ENCODE data around the gene ZBTB38. TPM values are rescaled to one million over a fixed set of nuclear protein-coding genes. Genes with fewer than 3 reads are reported as not detected.

Gene ZBTB38
- total and polyA plus RNA-seq, 2 donors (not counting 1 experiment from before 2014, with no cell fraction given): 13.8 to 71.2 TPM

DNA sequence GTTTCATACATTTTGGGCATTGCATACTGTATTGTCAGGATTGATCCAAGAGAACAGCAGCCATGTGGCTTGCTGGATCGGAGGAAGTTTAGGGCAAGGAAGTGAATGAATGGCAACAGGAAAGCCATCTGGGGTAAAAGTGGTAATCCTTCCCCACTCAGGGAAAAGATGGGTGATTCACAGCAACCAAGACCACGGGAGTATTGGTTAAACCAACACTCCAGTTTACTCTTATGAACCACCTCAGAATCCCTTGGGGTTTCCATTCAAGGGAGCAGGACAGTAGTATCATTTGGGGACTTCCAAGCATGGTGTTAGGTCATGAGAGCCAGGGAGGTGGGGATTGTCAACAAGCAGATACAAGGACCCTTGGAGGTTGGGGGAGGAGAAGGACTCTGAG is 25.2 kb upstream of the ZBTB38 start:
- CTCF ChIA-PET: interaction anchor here (0.6 to 0.7 kb wide), 2 partner anchors 12 to 28 kb away, joined by 3 to 4 read pairs; no protein-coding TSS in a partner anchor
- H3K4me2 ChIP-seq (replicated peaks; ENCODE audit: low read depth, low read length, poor library complexity, severe bottlenecking): no peak overlapping the region
- POLR2A ChIA-PET: no interaction called here

DNA sequence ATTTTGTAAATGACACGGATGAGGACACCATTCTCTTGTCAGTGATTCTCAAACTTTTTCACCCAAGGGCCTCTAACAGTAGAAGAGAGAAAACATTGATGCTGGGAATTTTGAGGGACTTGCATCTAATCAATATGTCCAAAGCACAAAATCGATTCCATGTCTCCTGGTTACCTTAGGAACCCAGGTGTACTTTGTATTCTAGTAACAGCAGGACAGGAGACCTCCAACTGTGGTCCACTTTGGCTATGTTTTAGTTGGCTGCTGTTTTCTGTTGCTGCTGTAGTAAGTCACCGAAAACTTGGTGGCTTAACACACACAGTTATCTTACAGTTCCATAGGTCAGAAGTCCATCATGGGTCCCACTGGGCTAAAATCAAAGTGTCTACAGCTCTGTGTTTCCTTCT is 24.4 kb upstream of the ZBTB38 start:
- intact Hi-C loops (cut with micrococcal nuclease): no loop called here
- H4K20me1 ChIP-seq (ENCODE audit: control insufficient read depth, insufficient read depth, low read length, poor library complexity, severe bottlenecking): no peaks in the 10 kb centered on the region
- H3K9ac ChIP-seq (ENCODE audit: low read length): no peak overlapping the region
- WGBS (ENCODE audit: insufficient coverage): 100% methylated on average over 1 of the region's 3 CpGs
- H3K27me3 ChIP-seq (replicated peaks in 1 of 4; ENCODE audit: control extremely low read depth in 1 of 4, control insufficient read depth in 3 of 4, insufficient read depth in 4 of 4, low read length in 3 of 4): no peaks in the 10 kb centered on the region
- TF ChIP-seq CTCF (IDR thresholded peaks at IDR 0.05): no peak
- no peak overlapping the region for H3K4me3 Mint-ChIP-seq
- ChIA-PET POLR2A (no interaction called here), CTCF (no interaction called here)
- no peak overlapping the region for H3K4me2 ChIP-seq (replicated peaks; ENCODE audit: low read depth, low read length, poor library complexity, severe bottlenecking)
- H3K9me3 Mint-ChIP-seq (ENCODE audit: insufficient read depth): peaks cover 3% of the 10 kb centered on the region
- no peaks in the 10 kb centered on the region for H3K4me1 Mint-ChIP-seq
- H2AFZ ChIP-seq (ENCODE audit: insufficient read depth, low read depth, low read length, poor library complexity, severe bottlenecking): no peak overlapping the region
- H3K27ac ChIP-seq (ENCODE audit: low read length in 2 of 2): no peak overlapping the region
- H3K4me1 ChIP-seq (ENCODE audit: control insufficient read depth in 2 of 2, insufficient read depth in 2 of 2, low read length in 2 of 2): no peaks in the 10 kb centered on the region
- H3K79me2 ChIP-seq (ENCODE audit: control insufficient read depth, insufficient read depth, low read length): no peaks in the 10 kb centered on the region
- H3K36me3 ChIP-seq (replicated peaks in 1 of 2; ENCODE audit: control extremely low read depth in 1 of 2, control insufficient read depth in 1 of 2, extremely low read depth in 1 of 2, insufficient read depth in 2 of 2, low read length in 1 of 2): no peaks in the 10 kb centered on the region
- peaks cover 6% of the 10 kb centered on the region for H3K27me3 Mint-ChIP-seq
- DNase-seq (no peak), ATAC-seq (ENCODE audit: low read depth) (no peak)
- H3K4me3 ChIP-seq (ENCODE audit: control extremely low read depth in 1 of 5, extremely low read depth in 1 of 5, insufficient read depth in 1 of 5, low read depth in 2 of 5, low read length in 4 of 5): no peak overlapping the region
- no peak overlapping the region for H3K27ac Mint-ChIP-seq
- peaks cover 0 to 8% (median 0%) of the 10 kb centered on the region in 3 donors for H3K9me3 ChIP-seq (ENCODE audit: control extremely low read depth in 1 of 3, control insufficient read depth in 2 of 3, insufficient read depth in 1 of 3, low read length in 2 of 3)

More for the DNA sequence above, 25.2 kb upstream of the ZBTB38 start:
- DNase-seq (no peak), ATAC-seq (ENCODE audit: low read depth) (no peak)
- Histone ChIP-seq H3K4me3 (ENCODE audit: control extremely low read depth in 1 of 5, extremely low read depth in 1 of 5, insufficient read depth in 1 of 5, low read depth in 2 of 5, low read length in 4 of 5) (no peak overlapping the region), H3K27ac (ENCODE audit: low read length in 2 of 2) (no peak overlapping the region), H3K27me3 (replicated peaks in 1 of 4; ENCODE audit: control extremely low read depth in 1 of 4, control insufficient read depth in 3 of 4, insufficient read depth in 4 of 4, low read length in 3 of 4) (no peaks in the 10 kb centered on the region), H3K9me3 (ENCODE audit: control extremely low read depth in 1 of 3, control insufficient read depth in 2 of 3, insufficient read depth in 1 of 3, low read length in 2 of 3) (peaks cover 0 to 8% (median 1%) of the 10 kb centered on the region in 3 donors), H3K79me2 (ENCODE audit: control insufficient read depth, insufficient read depth, low read length) (no peaks in the 10 kb centered on the region), H2AFZ (ENCODE audit: insufficient read depth, low read depth, low read length, poor library complexity, severe bottlenecking) (no peak overlapping the region), H3K36me3 (replicated peaks in 1 of 2; ENCODE audit: control extremely low read depth in 1 of 2, control insufficient read depth in 1 of 2, extremely low read depth in 1 of 2, insufficient read depth in 2 of 2, low read length in 1 of 2) (no peaks in the 10 kb centered on the region), H3K4me1 (ENCODE audit: control insufficient read depth in 2 of 2, insufficient read depth in 2 of 2, low read length in 2 of 2) (no peaks in the 10 kb centered on the region), H3K9ac (ENCODE audit: low read length) (no peak overlapping the region), H4K20me1 (ENCODE audit: control insufficient read depth, insufficient read depth, low read length, poor library complexity, severe bottlenecking) (no peaks in the 10 kb centered on the region)
- Mint-ChIP-seq H3K4me3 (no peak overlapping the region), H3K9me3 (ENCODE audit: insufficient read depth) (peaks cover 3% of the 10 kb centered on the region), H3K4me1 (no peaks in the 10 kb centered on the region), H3K27ac (no peak overlapping the region), H3K27me3 (peaks cover 4% of the 10 kb centered on the region)
- intact Hi-C loops (cut with micrococcal nuclease): no loop called here
- 100% methylated on average over 1 of the region's 2 CpGs for WGBS (ENCODE audit: insufficient coverage)
- TF ChIP-seq CTCF (IDR thresholded peaks at IDR 0.05) (no peak), EZH2 (IDR thresholded peaks at IDR 0.05; ENCODE audit: borderline replicate concordance, insufficient read depth, low read depth, low read length, poor library complexity, severe bottlenecking) (no peak)

All from B cell (primary cell).